Stimulated activated CD8-positive, alpha-beta memory T cell treated with anti-CD3 and anti-CD28 coated beads, Interleukin-4, amount 100 ng/mL, for 1 hour (primary cell): ENCODE data around the gene CNP.

Experiments used
- DNase-seq, 2 donors: peaks; one replicate each; pipeline ENCODE4 v3.0.0-alpha.2; 2020; ENCODE audit warnings: low read depth in 2 of 2, low spot score in 1 of 2

CNP gene

DNA sequence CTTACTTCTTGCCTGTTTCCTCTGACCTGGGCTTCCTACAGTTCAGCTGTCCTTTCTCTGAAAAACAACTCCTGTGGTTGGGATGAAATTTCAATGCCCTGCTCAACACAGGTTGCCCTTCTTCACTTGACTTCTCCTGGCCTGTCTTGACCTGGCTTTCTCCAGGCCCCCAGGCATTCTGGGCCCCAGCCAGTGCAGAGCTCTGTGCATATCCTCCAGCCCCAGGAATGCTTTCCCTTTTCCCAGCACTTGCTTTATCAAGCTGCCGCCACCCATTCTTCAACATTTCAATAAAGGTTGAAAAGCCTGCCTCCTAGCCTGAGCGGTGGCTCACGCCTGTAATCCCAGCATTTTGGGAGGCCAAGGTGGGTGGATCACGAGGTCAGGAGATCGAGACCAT lies 25.4 kb upstream of the CNP start:
- no peak for DNase-seq

GRCh38 chr17:41942626-41943373 lies 23.8 kb upstream of the CNP start:
- DNase-seq = no peak

DNA sequence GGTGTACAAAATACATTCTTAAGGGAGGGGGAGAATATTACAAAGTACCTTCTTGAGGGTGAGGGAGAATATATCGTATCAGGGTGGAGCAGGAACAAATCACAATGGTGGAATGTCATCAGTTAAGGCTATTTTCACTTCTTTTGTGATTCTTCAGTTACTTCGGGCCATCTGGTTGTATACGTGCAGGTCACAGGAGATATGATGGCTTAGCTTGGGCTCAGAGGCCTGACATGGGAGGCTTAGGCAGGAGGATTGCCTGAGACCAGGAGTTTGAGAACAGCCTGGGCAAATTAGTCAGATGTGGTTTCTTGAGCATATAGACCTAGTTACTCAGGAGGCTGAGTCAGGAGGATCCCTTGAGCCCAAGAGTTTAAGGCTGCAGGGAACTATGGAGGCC lies 23.1 kb upstream of the CNP start:
- no peak for DNase-seq

DNA sequence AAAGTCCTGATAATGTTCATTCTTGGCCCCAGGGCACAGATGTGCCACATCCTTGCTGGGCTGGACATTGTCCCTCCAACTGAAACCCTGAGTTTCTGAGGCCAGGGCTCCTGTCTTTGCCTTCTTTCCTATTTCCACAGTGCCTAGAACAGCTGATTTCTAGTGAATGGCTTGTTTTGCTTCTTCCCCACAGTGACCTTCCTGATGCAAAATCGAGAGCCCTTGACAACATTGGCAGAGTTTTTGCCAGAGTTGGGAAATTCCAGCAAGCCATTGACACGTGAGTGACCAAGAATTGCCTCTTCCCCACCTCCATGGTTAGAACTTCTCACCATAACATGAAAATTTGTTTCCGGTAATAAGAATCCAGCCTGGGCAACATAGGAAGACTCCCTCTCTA lies 21.7 kb upstream of the CNP start:
- no peak for DNase-seq

DNA sequence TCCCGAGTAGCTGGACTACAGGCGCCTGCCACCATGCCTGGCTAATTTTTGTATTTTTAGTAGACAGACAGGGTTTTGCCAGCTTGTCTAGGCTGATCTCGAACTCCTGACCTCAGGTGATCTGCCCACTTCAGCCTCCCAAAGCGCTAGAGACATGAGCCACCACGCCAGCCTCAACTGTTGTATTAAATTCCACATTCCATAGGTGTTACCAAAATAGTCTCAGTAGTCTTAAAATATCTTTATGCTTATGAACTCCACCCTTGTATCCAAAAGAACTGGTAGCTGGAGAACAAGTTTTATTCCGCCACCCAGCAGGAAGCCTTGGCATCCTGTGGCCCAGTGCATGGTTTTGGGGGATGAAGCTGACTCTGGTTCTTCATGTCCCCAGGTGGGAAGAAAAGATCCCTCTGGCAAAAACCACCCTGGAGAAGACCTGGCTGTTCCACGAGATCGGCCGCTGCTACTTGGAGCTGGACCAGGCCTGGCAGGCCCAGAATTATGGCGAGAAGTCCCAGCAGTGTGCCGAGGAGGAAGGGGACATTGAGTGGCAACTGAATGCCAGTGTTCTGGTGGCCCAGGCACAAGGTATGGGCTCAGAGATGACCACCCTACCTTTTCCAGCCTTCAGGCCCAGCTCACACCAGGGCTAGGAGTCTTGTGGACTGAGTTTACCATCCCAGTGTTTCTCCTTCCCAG lies 17.7 kb upstream of the CNP start:
- no peak for DNase-seq

DNA sequence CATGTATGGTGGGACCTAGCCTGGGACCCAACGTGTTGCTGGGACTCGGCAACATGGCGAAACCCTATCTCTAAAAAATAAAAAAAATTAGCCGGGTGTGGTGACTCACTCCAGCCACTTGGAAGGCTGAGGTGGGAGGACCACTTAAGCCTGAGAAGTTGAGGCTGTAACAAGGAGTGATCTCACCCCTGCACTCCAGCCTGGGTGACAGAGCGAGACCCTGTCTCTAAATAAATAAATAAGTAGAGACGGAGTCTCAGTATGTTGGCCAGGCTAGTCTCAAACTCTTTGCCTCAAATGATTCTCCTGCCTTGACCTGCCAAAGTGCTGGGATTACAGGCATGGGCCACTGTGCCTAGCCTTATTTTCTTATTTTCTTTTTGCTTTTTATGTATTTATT lies 10.1 kb upstream of the CNP start:
- DNase-seq = no peak

DNA sequence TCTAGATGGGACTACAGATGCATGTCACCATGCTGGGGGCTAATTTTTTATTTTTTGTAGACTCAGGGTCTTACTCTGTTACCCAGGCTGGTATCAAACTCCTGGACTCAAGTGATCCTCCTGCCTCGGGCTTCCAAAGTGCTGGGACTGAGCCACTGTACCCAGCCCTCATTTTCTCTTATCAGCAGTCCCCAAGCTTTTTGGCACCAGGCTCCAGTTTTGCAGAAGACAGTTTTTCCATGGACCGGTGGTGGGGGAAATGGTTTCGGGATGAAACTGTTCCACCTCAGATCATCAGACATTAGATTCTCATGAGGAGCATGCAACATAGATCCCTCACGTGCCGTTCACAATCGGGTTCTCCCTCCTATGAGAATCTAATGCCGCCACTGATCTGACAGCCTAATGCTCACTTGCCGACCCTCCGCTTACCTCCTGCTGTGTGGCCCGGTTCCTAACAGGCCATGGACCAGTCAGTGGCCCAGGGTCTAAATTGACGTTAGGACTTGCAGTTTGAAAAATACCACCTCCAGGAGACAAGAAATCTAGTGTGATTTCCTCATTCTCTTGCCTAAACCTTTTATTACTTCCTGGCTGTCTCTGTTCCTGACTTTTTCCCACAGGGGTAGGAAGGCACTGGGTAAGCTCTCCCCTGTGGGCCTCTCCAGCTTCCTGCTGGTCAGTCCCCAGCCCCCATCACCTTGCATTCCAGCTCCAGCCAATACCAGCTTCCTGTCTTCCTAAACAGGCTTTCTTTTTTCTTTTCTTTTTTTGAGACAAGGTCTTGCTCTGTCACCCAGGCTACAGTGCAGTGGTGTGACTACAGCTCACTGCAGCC lies 9.3 kb upstream of the CNP start:
- DNase-seq = no peak

DNA sequence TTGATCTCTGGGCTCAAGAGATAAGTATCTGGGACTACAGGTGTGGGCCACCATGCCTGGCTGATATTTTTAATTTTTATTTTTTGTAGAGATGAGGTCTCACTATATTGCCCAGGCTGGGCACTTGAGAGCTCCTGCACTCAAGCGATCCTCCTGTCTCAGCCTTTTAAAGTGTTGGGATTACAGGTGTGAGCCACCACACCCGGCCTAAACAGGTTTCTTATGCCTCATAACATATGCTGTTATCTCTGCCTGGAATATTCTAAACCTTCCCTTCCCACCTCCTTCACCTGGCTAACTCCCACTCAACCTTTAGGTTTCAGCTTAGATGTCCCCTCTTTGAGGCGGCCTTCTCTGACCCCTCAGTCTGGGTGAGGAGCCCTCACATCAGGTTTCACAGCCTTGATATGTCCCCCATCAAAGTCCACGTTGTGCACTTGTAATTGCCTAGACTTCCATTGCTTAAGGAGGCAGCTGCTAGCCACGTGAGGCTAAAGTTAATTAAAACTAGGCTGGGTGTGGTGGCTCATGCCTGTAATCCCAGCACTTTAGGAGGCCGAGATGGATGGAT lies 8.6 kb upstream of the CNP start:
- no peak for DNase-seq

GRCh38 chr17:41959030-41959335 lies 7.6 kb upstream of the CNP start:
- no peak for DNase-seq

DNA sequence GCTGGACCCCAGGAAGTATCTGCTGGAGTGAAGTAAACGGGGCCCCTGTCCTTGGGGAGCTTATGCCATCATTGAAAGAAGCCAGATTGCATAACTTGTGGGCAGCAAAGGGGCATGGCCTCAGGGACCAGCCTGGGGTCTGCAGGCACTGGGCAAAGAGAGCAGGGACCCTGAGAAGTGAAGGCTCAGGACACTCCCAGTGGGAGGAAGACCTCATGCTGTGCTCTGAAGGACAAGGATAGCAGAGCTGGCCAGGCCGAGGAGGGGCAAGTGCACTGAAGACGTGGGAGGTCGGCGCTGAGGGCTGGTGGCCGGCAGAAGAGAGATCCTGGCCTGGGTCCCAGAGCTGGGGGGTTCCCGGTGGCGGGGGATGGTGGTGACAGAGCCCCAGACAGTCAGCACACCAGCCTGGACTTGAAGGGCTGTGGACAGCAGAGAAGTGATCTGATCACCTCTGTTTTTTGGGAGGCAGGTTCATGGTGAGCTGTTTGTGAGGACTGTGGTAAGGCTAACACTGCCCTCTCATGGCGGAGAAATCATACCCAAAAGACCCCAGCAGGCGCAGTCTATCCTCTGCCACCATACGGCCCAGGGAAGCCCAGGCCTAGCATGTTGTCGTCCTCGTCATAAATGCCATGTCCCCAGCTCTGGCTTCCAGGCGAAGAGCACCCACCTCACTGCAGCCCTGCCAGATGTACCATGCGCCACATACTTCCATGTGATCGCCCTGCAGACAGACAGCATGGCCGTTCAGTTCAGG lies 7.1 kb upstream of the CNP start:
- DNase-seq = no peak

- DNase-seq = no peak
Measured at GRCh38 chr17:41962111-41962510, 4.5 kb upstream of the CNP start.

GRCh38 chr17:41962768-41963434 lies 3.7 kb upstream of the CNP start:
- peak; percentile 42 to 44 for DNase-seq

DNA sequence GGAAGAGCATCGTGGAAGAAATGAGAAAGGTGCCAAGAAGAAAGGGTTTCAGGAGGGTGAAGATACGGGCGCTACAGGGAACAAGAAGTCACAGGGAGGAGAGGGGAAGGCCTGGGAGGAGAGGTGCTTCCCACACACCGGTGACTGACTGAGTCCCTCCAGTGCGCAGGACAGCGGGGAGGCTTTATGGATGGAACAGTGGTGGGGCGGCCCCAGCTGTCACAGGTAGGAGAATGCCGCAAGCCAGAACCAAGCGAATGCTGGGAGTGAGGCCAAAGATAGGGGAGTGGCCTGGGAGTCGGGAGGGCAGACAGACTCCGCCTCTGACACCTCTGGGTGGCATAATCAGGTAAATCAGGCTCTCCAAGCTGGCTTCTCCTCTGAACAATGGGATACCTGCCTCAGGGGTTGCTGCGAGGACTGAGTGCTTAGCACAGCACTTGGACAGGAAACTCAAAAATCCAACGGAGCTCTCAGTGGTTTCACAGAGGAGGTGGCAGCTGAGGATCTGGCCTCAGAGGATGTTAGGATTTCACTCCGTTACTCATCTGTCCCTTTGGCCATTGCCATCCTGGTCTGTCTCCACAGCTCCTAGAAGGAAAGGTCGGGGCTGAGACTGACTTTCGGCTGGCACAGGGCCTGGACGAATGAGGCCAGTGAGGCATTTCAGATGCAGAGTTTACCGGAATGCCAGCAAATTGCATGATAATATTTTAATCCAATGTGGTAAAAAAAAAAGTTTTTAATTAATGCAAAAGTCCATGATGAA lies 717 bp upstream of the CNP start:
- peak; percentile 18 to 41 for DNase-seq

- no peak for DNase-seq
Measured at GRCh38 chr17:41967141-41967920, 736 bp downstream of the CNP start.

DNA sequence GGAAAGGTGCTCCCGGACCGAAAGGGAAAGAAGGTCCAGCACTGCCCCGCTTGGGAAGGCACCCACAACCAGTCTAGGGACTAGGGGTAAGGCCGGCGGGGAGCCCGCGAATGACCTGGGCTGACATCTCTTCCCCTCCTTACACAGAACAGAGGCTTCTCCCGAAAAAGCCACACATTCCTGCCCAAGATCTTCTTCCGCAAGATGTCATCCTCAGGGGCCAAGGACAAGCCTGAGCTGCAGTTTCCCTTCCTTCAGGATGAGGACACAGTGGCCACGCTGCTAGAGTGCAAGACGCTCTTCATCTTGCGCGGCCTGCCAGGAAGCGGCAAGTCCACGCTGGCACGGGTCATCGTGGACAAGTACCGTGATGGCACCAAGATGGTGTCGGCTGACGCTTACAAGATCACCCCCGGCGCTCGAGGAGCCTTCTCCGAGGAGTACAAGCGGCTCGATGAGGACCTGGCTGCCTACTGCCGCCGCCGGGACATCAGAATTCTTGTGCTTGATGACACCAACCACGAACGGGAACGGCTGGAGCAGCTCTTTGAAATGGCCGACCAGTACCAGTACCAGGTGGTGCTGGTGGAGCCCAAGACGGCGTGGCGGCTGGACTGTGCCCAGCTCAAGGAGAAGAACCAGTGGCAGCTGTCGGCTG lies 1.5 kb downstream of the CNP start:
- no peak for DNase-seq

DNA sequence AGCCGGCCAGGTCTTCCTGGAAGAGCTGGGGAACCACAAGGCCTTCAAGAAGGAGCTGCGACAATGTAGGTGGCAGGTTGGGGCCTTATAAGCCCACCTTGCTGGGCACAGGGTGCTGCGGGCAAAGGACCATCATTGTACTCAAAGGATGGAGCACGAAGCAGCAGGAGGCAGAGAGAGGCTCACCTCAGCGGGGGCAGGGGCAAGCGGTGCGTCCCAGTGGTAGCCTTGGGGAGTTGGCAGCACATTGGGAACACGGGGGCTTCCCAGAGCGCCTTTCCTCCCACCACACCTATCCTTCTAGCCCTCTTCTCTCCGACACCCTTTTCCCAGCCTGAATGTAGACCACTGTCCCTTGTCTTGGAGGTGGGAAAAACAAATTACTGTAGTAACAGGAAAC lies 2.1 kb downstream of the CNP start:
- no peak for DNase-seq

DNA sequence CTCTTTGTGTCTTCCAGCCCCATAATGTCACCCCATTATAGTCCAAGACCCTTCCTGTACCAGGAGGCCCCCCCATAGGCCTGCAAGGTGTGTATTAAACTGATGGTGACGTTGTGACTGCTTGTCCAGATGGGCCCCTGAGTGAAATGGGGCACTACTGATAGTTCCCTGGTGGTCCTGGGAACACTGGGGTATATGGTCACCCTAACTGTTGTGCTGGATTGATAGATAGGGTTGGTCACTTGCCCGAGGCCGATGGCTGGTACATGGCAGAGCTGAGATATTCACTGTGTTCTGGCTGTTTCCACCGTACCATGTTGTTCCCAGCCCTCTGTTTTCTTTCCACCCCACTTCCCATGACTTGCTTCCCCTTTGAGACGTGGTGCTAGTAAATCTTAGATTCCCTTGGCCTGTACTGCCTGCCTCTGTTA lies 4.3 kb downstream of the CNP start:
- DNase-seq = no peak

- DNase-seq = no peak
Measured at GRCh38 chr17:41971721-41972523, 5.3 kb downstream of the CNP start.
